Transverse colon (tissue), 4 donors: ENCODE results near the gene RELL1. TPM values are rescaled to one million over a fixed set of nuclear protein-coding genes. Genes with fewer than 3 reads are reported as not detected.

ENCODE experiments used
- DNase-seq: peaks from one replicate; pipeline ENCODE4 v3.0.0-alpha.2; 2019
- H3K27ac ChIP-seq, 4 donors: fragments of 200-600 bp; sonication (generic); 2 replicates each; pipeline ENCODE4 v1.5.1; 2016 to 2018; ENCODE audit warnings: inconsistent platforms in 4 of 4
- H3K27me3 ChIP-seq: fragments of 200-600 bp; sonication (generic); 2 replicates; pipeline ENCODE4 v1.5.1; 2017; ENCODE audit warnings: inconsistent platforms
- H3K36me3 ChIP-seq, 4 donors: fragments of 200-600 bp; sonication (generic); 2 replicates each; pipeline ENCODE4 v1.5.1; 2017 to 2019; ENCODE audit warnings: inconsistent platforms in 4 of 4
- H3K4me1 ChIP-seq, 4 donors: fragments of 200-600 bp; sonication (generic); 2 replicates each; pipeline ENCODE4 v1.5.1; 2017 to 2020; ENCODE audit warnings: inconsistent platforms in 4 of 4
- H3K4me3 ChIP-seq, 4 donors: fragments of 200-600 bp; sonication (generic); 1 replicate in 1 of 4; 2 replicates in 3 of 4; pipeline versions ENCODE4 v1.5.1 to v1.6.1; 2017 to 2019; ENCODE audit warnings: inconsistent platforms in 4 of 4
- H3K9me3 ChIP-seq, 2 donors: fragments of 200-600 bp; sonication (generic); 2 replicates each; pipeline ENCODE4 v1.5.1; 2017 to 2019; ENCODE audit warnings: inconsistent platforms in 2 of 2
- EP300 ChIP-seq: sonication (generic); formaldehyde crosslinking; IDR thresholded peaks from one replicate; pipeline ENCODE4 v1.6.1; 2017; ENCODE audit warnings: antibody characterized with exemption, low read depth
- POLR2A ChIP-seq: fragments of 450-650 bp; IDR thresholded peaks from one replicate; pipeline ENCODE4 v1.6.1; 2016; ENCODE audit warnings: antibody characterized with exemption, mild to moderate bottlenecking, moderate library complexity
- POLR2AphosphoS5 ChIP-seq, 3 donors: sonication (generic); formaldehyde crosslinking; IDR thresholded peaks; one replicate each; pipeline ENCODE4 v1.6.1; 2016; ENCODE audit warnings: antibody characterized with exemption in 3 of 3
- WGBS, 2 donors: methylation state at CpG; one replicate each; pipeline ENCODE4 v1.1.5; 2018; ENCODE audit warnings: low coverage in 1 of 2; 5-methylcytosine and 5-hydroxymethylcytosine counted together
- in situ Hi-C, 4 donors: fragments of 200-750 bp; cut with MboI; loops; one replicate each; pipeline versions ENCODE4 v1.15.0 to v1.15.1; 2017; ENCODE audit warnings: low sequenced_read_pairs in 3 of 4, low pct_ligation_motif_present in 1 of 4, low pct_unique_long_range_greater_than_20kb in 1 of 4
- intact Hi-C: fragments of 100-400 bp; cut with DNase I; formaldehyde crosslinking; loops from one replicate; pipeline ENCODE4 v1.15.1; 2023; ENCODE audit warnings: low total_unique reads
- total RNA-seq, 4 donors: library from RNA; depleted of rRNA; stranded (reverse); fragments of >200 nt; gene quantifications; one replicate each; pipeline ENCODE4 v1.1.0, GENCODE V29; 2016
- TF ChIP-seq, protein P1 (sequence below), 5 experiments: fragments of 200-600 bp in 3 of 5; fragments of 450-650 bp in 2 of 5; sonication (generic) in 3 of 5; IDR thresholded peaks; 1 replicate in 2 of 5; 2 replicates in 3 of 5; pipeline ENCODE4 v1.5.1; 2016 to 2017; ENCODE audit warnings: antibody characterized with exemption in 5 of 5, inconsistent platforms in 3 of 5, mild to moderate bottlenecking in 2 of 5, moderate library complexity in 1 of 5

The RELL1 gene
- total RNA-seq, 4 donors from 2014 or later, result 9.2 to 192 (median 107) TPM

DNA sequence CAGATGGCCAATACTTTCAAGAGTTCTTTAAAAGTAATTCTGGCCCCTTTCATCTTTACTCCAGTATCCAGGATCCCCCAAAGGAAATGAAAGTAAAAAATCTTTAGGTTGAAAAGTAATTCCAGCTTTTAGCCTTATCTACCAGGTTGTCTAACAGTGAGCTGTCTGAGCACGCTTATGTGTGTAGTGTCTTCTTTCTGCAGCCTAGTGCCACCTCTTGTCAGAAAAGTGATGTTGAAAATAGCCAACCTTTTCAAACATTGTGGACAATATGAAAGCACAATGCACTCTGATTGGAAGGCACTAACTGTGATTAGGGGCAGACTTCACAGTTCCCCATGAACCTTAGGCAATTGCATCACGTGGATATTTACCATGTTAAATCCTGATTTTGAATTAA, 92.1 kb downstream of the RELL1 start:
- intact Hi-C loops (no loop called here), in situ Hi-C loops (no loop called here)
- TF ChIP-seq EP300, result no peak
- TF ChIP-seq POLR2AphosphoS5 (IDR thresholded peaks at IDR 0.05), result no peak
- no peak for TF ChIP-seq POLR2A
- TF ChIP-seq, protein P1, sequence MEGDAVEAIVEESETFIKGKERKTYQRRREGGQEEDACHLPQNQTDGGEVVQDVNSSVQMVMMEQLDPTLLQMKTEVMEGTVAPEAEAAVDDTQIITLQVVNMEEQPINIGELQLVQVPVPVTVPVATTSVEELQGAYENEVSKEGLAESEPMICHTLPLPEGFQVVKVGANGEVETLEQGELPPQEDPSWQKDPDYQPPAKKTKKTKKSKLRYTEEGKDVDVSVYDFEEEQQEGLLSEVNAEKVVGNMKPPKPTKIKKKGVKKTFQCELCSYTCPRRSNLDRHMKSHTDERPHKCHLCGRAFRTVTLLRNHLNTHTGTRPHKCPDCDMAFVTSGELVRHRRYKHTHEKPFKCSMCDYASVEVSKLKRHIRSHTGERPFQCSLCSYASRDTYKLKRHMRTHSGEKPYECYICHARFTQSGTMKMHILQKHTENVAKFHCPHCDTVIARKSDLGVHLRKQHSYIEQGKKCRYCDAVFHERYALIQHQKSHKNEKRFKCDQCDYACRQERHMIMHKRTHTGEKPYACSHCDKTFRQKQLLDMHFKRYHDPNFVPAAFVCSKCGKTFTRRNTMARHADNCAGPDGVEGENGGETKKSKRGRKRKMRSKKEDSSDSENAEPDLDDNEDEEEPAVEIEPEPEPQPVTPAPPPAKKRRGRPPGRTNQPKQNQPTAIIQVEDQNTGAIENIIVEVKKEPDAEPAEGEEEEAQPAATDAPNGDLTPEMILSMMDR (IDR thresholded peaks at IDR 0.05), result no peak
- H3K27ac ChIP-seq, result no peak overlapping the region
- no peaks in the 10 kb centered on the region for H3K27me3 ChIP-seq
- no peaks in the 10 kb centered on the region for H3K9me3 ChIP-seq
- H3K4me3 ChIP-seq, result no peak overlapping the region
- DNase-seq, result no peak
- WGBS, 2 donors, result 42 to 63% methylated on average over 2 of the region's 2 CpGs
- peaks cover 0 to 8% (median 3%) of the 10 kb centered on the region in 4 donors for H3K36me3 ChIP-seq
- peaks cover 0 to 10% (median 5%) of the 10 kb centered on the region in 4 donors for H3K4me1 ChIP-seq

DNA sequence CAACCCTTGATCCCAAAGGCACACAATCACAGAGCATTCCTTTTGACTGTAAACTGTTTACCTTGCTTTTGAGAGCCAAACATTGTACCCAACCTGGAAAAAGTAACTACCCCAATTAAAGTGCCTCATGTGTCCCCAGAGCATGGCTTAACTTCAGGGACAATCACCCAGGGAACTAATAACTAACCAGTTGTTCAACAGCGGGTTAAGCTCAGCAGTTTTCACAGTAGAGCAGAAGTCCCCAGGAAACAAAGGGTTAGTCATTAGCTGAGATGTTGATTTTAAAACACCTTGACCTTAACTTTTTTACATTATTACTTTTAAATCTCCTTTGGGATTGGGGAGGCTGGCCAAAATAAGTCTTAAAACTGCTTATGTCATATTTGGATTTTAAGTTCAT, 94.8 kb downstream of the RELL1 start:
- in situ Hi-C loops, result no loop called here
- DNase-seq, result no peak
- H3K36me3 ChIP-seq, result peaks cover 0 to 8% (median 3%) of the 10 kb centered on the region in 4 donors
- TF ChIP-seq, protein P1 (IDR thresholded peaks at IDR 0.05), result no peak
- no peak for TF ChIP-seq EP300
- peaks cover 0 to 9% (median 4%) of the 10 kb centered on the region in 4 donors for H3K4me1 ChIP-seq
- no peak overlapping the region for H3K27ac ChIP-seq
- H3K4me3 ChIP-seq, result no peak overlapping the region
- WGBS, 2 donors, result 52% methylated on average over 1 of the region's 1 CpG; no CpG with 5 or more reads in 1 of the 2 donors
- no peaks in the 10 kb centered on the region for H3K9me3 ChIP-seq
- H3K27me3 ChIP-seq, result no peaks in the 10 kb centered on the region
- intact Hi-C loops, result no loop called here

DNA sequence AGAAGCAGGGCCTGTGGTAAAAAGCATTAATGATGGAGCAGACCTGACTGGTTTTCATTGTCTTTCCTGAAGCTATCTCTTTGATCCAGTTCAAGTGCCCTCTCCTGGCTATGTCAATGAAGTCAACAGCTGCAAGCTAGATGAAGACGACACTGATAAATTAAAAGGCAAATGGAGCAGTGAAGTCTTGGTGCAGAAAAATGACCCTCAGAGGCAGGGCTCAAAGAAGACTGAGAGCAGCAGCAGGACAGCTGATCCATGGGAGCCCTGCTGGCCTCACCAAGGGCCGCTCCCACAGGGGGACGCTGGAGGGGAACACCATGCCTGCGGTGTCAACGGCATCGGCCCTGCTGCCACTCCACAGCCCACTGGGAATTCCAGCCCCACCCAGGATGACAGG, 96.2 kb downstream of the RELL1 start:
- 80 to 88% methylated on average over 1 to 6 of the region's 6 CpGs for WGBS, 2 donors
- in situ Hi-C loops (no loop called here), intact Hi-C loops (no loop called here)
- Histone ChIP-seq H3K4me3 (no peak overlapping the region), H3K27me3 (no peaks in the 10 kb centered on the region), H3K36me3 (peaks cover 0 to 8% (median 3%) of the 10 kb centered on the region in 4 donors), H3K9me3 (no peaks in the 10 kb centered on the region), H3K27ac (no peak overlapping the region), H3K4me1 (no peaks in the 10 kb centered on the region)
- TF ChIP-seq POLR2A (no peak), EP300 (no peak), POLR2AphosphoS5 (IDR thresholded peaks at IDR 0.05) (no peak)
- TF ChIP-seq, protein P1 (IDR thresholded peaks at IDR 0.05), result no peak
- no peak for DNase-seq

DNA sequence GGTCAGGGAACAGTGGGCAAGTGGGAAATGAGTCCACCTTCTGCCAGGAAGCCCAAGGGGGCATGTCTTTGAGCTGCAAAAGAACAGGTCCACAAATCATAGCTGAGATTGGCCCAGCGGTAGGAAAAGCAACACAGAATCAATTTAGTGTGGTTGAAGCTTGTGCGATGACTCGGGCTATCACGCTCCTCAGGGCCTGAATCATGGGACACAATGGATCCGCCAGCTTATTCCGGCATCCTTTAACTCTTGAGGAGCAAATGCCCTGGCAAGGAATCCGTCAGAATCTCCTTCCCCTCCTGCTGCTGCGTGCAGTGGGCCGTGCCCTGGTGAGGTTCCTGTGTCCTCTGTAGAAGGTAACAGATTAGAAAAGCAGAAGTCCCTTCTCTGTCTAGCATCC, 98.0 kb downstream of the RELL1 start:
- peaks cover 0 to 7% (median 2%) of the 10 kb centered on the region in 4 donors for H3K4me1 ChIP-seq
- DNase-seq, result no peak
- peaks cover 0 to 8% (median 3%) of the 10 kb centered on the region in 4 donors for H3K36me3 ChIP-seq
- no peaks in the 10 kb centered on the region for H3K27me3 ChIP-seq
- H3K9me3 ChIP-seq, result no peaks in the 10 kb centered on the region
- 90 to 93% methylated on average over 5 to 9 of the region's 9 CpGs for WGBS, 2 donors
- H3K4me3 ChIP-seq, result no peak overlapping the region
- TF ChIP-seq EP300 (no peak), POLR2AphosphoS5 (IDR thresholded peaks at IDR 0.05) (no peak)
- TF ChIP-seq, protein P1 (IDR thresholded peaks at IDR 0.05), result no peak
- in situ Hi-C loops, result no loop called here
- H3K27ac ChIP-seq, result no peak overlapping the region
- intact Hi-C loops, result no loop called here
